OCI-LY1 (cell line): ENCODE data around the gene EFNA3.

Experiments
- CTCF ChIP-seq: fragments of 200-600 bp; sonication (generic), shearing (Covaris generic); IDR thresholded peaks from 2 replicates; pipeline ENCODE4 v1.5.1; 2017; ENCODE audit warnings: mild to moderate bottlenecking, antibody characterized with exemption, low read length, moderate library complexity, mixed read lengths
- EZH2 ChIP-seq: fragments of 200-600 bp; sonication (generic), shearing (Covaris generic); IDR thresholded peaks from 2 replicates; pipeline ENCODE4 v1.8.0; 2017; ENCODE audit warnings: borderline replicate concordance, mixed run types, mild to moderate bottlenecking, antibody characterized with exemption, low read length, moderate library complexity, mixed read lengths

- TF ChIP-seq CTCF (no peak), EZH2 (no peak)
Observed at GRCh38 chr1:155121249-155121648, 42.6 kb downstream of the EFNA3 start.
